ENCODE results near the gene ATP5F1D. TPM values are rescaled to one million over a fixed set of nuclear protein-coding genes. Genes with fewer than 3 reads are reported as not detected.
"Not testable (repeated sequence)": the region's sequence is repeated elsewhere in the genome, so short reads cannot be mapped to it uniquely, and the experiment has no call there.

The ATP5F1D gene
- total and polyA plus RNA-seq, 2 of the 8 experiments (the other 6 are each of a cell fraction or from before 2014, with no cell fraction given): 174 to 249 TPM

DNA sequence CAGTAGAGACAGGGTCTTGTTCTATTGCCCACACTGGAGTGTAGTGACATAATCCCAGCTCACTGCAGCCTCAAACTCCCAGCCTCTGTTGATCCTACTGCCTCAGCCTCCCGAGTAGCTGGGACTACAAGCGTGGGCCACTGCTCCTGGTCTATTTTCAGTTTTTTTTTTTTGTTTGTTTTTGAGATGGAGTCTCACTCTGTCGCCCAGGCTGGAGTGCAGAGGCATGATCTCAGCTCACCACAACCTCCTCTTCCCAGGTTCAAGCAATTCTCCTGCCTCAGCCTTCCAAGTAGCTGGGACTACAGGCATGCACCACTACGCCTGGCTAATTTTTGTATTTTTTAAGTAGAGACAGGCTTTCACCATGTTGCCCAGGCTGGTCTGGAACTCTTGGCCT is 40.9 kb upstream of the ATP5F1D start:
- FAIRE-seq; H3K27ac ChIP-seq (ENCODE audit: low read depth, low read length); H4K91ac ChIP-seq (replicated peaks; ENCODE audit: insufficient read length, low read length); H2BK5ac ChIP-seq (ENCODE audit: low read depth, low read length); H2BK12ac ChIP-seq (ENCODE audit: low read depth, low read length); H3K36me3 ChIP-seq (ENCODE audit: control insufficient read depth in 2 of 4, insufficient read depth in 4 of 4, low read length in 3 of 4); H2AK5ac ChIP-seq (ENCODE audit: low read depth, low read length); H4K20me1 ChIP-seq (replicated peaks in 1 of 2; ENCODE audit: control insufficient read depth in 1 of 2, insufficient read depth in 2 of 2, low read length in 2 of 2); H4K5ac ChIP-seq (ENCODE audit: insufficient read length, low read depth, low read length); H3K9ac ChIP-seq (replicated peaks in 1 of 4; ENCODE audit: extremely low read depth in 1 of 4, low read depth in 3 of 4, low read length in 3 of 4); H3K18ac ChIP-seq (ENCODE audit: extremely low read depth, low read length); H3K9me3 ChIP-seq (ENCODE audit: insufficient read depth in 2 of 2, low read depth in 1 of 2, low read length in 1 of 2); H3K14ac ChIP-seq (ENCODE audit: insufficient read length); H3K4ac ChIP-seq (replicated peaks; ENCODE audit: insufficient read length, low read depth, low read length); H4K8ac ChIP-seq (ENCODE audit: extremely low read depth, insufficient read depth, low read length); H3K79me1 ChIP-seq (ENCODE audit: low read depth, low read length); H2BK120ac ChIP-seq (replicated peaks; ENCODE audit: low read depth, low read length); H3K27me3 ChIP-seq (replicated peaks in 1 of 4; ENCODE audit: control insufficient read depth in 3 of 4, extremely low read depth in 1 of 4, insufficient read depth in 3 of 4, low read length in 3 of 4); H3K4me2 ChIP-seq (ENCODE audit: insufficient read depth in 1 of 2, low read depth in 2 of 2, low read length in 2 of 2); H2BK15ac ChIP-seq (ENCODE audit: low read length); H3K56ac ChIP-seq (replicated peaks; ENCODE audit: insufficient read length, low read depth, low read length); H3K4me1 ChIP-seq (replicated peaks in 1 of 4; ENCODE audit: control insufficient read depth in 3 of 4, insufficient read depth in 4 of 4, low read length in 3 of 4); H2BK20ac ChIP-seq (ENCODE audit: low read length); H3K23me2 ChIP-seq (ENCODE audit: low read depth, low read length); H2AFZ ChIP-seq (ENCODE audit: low read length); DNase-seq (ENCODE audit: low read depth in 1 of 2, low spot score in 2 of 2); H3K23ac ChIP-seq (ENCODE audit: insufficient read length); H3K79me2 ChIP-seq (ENCODE audit: control insufficient read depth in 1 of 2, insufficient read depth in 2 of 2, low read length in 2 of 2); H3K4me3 ChIP-seq (ENCODE audit: extremely low read depth in 1 of 4, insufficient read depth in 2 of 4, low read depth in 3 of 4, low read length in 4 of 4): not testable (repeated sequence)
- POLR2A ChIA-PET (ENCODE audit: partially characterized antibody): interaction anchor here (0.6 to 2.0 kb wide), 9 partner anchors 9 to 97 kb away, joined by 3 to 6 read pairs (median 3); partner anchors contain the start of genes FAM174C and GPX4
- 91% methylated on average over 4 of the region's 4 CpGs; no CpG with 5 or more reads in 1 of the 2 experiments for WGBS, 2 experiments (ENCODE audit: extremely low coverage in 1 of 2, insufficient coverage in 1 of 2, insufficient read length in 1 of 2, insufficient replicate concordance in 2 of 2, low coverage in 1 of 2, low lambda C conversion rate in 2 of 2, missing lambda C conversion rate in 1 of 2)
- CTCF ChIA-PET (ENCODE audit: partially characterized antibody): interaction anchor here (0.9 to 3.3 kb wide), 6 partner anchors 11 to 88 kb away, joined by 3 to 19 read pairs (median 5); no protein-coding TSS in a partner anchor

Measured in H1 (cell line).